Stimulated activated CD8-positive, alpha-beta memory T cell treated with anti-CD3 and anti-CD28 coated beads, Interleukin-4, amount 100 ng/mL, for 48 hours (primary cell): ENCODE data around the gene C1orf185.
A peak's percentile ranks its signal among the peaks of the same experiment; 100 is the strongest.
"Not testable (repeated sequence)": the region's sequence is repeated elsewhere in the genome, so short reads cannot be mapped to it uniquely, and the experiment has no call there.

Source experiments
- DNase-seq: peaks from one replicate; pipeline ENCODE4 v3.0.0-alpha.2; 2020

The C1orf185 gene

DNA sequence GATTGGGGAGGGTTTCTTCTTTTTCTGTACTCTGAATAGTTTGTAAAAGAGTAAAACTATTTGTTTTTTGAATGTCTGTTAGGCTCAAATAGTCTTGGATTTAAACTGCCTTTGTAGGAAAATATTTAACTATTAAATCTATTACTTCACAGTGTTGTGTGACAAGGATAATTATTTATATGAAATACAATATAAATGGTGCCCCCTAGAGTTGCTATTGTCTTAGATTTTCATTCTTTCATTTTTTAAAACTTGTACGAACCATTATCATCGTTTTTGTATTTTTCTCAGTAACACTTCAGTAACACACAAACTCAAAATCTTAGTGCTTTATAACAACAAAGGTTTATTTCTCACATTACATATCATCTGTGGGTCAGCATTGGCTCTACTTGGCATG lies 37.4 kb downstream of the C1orf185 start:
- no peak for DNase-seq

DNA sequence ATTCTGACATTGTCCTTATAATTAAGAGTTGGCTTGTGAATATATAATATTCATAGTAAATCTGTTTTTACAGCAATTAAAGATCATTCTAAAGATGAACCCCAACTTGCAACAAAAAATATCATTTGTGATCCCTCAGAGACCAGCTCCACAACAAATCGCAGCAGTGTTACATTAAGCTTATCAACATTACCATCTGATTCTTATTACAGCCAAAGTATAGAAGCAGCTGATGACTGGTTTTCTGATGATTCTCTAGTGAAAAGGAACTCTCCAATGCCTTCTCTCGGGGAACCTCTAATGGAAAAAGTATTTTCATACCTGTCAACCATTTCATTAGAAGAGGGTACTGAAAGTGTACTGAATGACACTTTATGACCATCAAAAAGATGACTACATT lies 45.4 kb downstream of the C1orf185 start:
- no peak for DNase-seq

DNA sequence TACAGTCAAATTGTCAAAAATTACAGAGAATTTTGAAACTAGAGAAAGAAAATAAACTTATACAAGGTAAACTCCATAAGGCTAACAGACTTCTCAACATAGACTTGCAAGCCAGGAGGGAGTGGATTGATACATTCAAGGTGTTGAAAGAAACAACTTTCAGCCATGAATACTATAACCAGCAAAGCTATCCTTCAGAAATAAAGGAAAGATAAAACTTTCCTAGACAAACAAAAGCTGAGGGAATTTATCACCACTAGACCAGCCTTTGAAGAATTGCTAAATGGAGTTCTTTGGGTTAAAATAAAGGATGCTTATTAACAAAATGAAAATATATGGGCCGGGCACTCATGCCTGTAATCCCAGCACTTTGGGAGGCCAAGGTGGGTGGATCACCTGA lies 52.7 kb downstream of the C1orf185 start:
- DNase-seq = no peak

DNA sequence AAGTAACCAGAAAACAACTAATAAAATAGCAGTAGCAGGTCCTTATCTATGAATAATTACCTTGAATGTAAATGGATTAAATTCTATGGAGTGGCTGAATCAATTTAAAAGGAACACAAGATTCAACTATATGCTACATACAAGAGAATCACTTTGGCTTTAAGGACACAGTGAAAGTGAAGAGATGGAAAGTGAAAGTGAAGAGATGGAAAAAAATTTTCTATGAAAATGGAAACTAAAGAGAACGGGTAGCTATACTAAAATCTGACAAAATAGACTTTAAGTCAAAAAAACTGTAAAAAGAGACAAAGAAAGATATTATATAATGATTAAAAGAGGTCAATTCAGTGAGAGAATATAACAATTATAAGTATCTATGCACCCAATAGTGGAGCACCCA lies 54.7 kb downstream of the C1orf185 start:
- no peak for DNase-seq

DNA sequence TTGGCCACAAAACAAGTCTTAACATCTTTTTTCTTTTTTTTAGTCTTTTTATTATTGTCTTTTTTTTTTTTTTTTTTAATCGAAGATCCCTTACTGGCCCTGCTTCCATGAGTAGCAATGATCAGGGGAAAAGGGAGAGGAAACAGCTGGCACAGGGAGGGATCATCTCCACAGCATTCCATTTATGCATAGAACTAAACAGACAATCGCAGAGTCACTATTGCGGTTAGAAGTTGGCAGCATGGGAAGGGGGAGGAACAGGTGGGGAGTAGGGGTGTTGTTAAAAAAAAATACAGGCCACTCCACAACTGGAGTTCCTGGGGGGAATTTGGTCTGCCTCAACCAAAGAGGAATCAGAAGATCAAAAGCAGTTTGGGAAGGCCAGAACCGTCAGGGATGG lies 55.4 kb downstream of the C1orf185 start:
- no peak for DNase-seq

DNA sequence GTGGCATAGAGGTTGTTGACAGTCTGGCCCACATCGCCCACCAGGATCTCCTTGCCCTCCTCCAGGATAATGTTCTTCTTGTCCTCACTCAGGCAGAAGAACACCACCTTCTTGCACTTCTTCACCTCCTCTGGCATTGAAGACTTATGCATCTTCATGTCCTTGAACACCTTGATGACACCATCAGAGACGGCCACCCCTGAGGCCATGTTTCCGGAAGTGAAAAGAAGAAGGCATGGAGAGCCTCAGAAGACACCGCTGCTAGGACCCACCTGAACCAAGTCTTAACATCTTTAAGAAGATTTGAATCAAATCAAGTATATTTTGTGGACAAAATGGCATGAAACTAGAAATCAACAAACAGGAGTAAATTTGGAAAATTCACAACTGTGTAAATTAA lies 56.2 kb downstream of the C1orf185 start:
- no peak for DNase-seq

DNA sequence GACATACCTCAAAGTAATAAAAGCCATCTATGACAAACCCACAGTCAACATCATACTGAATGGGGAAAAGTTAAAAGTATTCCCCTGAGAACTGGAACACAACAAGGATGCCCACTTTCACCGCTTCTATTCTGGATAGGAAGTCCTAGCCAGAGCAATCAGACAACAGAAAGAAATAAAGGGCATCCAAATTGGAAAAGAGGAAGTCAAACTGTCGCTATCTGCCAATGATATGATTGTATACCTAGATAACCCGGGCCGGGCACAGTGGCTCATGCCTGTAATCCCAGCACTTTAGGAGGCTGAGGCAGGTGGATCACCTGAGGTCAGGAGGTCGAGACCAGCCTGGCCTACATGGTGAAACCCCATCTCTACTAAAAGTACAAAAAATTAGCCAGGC lies 60.5 kb downstream of the C1orf185 start:
- not testable (repeated sequence) for DNase-seq

DNA sequence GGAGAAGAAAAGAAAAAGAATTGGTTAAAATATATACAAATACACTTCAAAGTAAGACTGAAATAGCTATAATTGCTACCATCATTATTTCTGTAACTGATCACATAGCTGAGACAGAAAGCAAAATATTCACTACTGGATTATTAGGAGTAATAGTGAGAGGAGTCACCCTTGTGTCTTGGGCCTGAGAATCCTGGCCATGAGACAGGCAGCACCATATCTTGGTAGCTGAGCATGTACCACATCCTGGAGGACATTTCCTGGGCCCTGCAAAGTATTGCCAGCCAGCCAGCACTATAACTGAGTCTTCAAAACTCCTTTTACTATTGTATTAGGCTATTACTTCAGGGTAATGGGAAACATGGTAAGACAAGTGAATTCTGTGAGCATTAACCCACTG lies 63.5 kb downstream of the C1orf185 start:
- DNase-seq = no peak

DNA sequence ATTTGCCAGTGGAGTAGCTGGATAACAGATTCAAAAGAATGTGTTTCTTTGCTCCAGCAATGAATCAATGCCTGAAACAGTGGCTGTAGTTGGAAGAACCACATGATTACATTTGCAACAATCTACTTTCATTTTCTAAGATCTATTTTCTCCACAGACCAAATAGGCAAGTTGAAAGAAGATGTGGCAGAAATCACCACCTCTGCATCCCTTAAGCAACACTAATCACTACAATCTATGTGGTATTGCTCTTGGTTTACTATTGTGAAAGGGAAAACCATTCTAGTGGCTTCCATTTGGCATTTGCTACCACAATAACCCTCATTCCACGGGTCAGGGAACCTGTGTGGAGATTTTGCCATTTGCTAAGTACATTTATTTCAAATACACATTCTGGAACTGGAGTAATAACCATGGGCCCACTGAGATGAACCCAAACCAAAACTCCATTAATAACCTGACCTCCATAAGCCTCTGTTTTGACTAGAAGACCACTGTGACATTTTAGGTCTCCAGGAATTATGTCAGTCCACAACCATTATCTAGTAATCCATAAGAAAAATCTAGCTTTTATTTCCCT lies 66.3 kb downstream of the C1orf185 start:
- no peak for DNase-seq

DNA sequence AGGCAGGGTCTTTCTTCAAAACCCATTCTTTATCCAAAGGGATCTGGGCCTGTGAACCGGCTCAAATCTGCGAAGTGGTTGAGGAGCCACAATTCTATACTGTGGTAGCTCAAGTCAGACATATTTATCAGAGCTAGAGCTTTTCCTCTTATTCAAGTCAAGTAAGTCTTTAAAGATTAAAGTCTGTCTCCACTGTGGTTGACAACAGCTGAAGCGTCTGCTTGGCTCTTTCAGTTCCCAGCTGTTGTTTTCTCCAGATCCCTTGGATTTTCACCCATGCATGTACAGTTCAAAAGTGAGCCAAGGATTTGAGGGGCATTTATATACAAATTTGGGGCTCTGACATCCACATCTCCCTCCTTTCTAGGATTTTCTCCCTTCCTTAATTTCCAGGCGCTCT lies 66.9 kb downstream of the C1orf185 start:
- no peak for DNase-seq

DNA sequence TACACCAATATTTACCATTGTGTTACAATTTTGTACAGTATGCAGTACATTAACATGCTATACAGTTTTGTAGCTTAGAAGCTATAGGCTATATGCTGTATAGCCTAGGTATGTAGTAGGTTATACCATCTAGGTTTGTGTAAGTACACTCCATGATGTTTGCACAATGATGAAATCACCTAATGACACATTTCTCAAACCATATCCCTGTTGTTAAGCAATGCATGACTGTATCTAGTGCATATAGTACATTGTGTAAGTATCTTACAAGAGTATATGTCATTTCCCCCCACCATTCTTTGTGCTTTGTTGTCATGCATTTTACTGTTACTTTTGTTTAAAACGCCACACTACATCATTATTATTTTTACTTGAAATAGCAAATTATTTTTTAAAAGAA lies 68.3 kb downstream of the C1orf185 start:
- no peak for DNase-seq

DNA sequence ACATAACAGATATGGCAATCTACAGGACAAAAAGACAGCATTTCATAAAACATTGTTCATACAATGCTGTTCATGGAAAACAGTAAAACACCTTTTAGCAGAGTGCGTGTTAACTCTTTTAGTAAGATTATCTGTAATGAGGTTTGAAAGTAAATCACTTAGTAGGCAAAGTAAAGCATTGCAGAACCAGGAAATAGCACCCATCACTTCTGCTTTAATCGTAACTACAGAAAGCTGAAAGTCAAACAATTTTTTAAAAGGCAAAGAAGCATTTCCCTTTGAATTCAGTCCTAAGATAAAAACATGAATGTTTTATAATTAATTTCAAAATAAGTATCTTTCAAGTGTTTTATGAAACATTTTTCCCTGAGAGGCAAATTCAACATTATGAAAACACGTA lies 70.8 kb downstream of the C1orf185 start:
- DNase-seq = no peak

DNA sequence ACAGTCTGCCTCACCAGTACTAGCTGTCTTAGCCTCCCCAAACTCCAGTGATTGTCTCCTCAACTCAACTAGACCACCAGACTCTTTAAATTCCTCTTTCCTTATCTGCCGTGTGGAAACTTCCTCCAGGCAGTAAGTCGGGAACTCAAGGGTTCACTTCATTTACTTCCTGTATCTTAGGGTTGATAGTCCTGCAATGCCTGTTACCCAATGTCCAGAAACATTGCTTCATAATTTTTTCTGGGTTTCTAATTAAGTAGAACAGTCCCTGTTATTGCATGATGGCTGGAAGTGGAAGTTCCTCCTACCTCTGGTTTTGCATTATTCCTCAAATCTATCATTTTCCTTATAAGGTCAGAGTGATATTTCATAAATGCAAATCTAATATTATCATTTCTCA lies 73.2 kb downstream of the C1orf185 start:
- no peak for DNase-seq

DNA sequence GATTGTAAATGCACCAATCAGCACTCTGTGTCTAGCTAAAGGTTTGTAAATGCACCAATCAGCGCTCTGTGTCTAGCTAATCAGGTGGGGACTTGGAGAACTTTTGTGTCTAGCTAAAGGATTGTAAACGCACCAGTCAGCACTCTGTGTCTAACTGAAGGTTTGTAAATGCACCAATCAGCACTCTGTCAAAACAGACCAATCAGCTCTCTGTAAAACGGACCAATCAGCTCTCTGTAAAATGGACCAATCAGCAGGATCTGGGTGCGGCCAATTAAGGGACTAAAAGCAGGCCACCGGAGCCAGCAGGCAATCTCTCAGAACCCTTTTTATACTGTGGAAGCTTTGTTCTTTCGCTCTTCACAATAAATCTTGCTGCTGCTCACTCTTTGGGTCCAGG lies 76.0 kb downstream of the C1orf185 start:
- not testable (repeated sequence) for DNase-seq

DNA sequence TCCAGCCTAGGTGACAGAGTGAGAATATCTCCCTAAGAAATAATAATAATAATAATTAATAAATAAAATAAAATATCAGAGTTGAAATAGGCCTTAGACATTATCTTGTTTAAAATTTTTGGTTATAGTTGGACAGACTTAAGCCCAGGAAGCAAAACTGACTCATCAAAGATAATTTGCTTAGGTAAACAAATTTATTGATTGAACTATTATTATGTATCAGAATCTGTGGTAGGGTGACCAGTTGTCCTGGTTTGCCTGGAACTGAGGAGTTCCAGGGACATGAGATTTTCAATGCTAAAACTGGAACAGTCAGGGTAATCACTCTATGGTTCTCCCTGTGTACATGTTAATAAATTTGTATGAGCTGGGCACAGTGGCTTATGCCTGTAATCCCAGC lies 86.2 kb downstream of the C1orf185 start:
- DNase-seq = no peak

DNA sequence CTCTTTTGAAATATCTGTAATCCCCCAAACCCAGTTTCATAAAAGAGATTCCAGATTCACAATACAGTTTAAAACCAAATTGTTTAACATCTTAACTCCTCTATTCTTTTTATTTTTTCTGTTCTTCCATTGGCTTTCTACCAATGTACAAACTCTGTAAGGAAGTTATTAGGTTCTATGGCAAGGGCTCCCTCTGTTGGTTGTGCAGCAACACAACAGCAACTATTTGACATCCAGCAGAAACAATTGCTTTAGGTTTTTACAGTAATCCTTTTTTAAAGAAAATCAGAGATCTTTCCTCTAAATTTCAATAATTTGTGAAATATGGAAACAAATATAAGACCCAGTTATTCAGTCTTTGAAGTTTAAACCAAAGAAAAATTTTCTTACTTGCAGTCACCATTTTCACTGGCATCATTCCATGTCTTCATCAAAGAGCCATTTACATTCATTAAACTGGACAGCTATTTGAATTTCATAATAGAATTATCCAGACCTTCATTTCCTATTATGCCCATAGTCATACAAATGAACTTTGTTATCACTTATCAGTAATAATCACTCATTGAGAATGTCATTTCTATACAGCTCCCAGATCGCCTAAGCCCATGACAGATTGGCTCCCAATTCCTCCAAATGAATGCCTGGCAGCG lies 87.5 kb downstream of the C1orf185 start:
- DNase-seq = peak; percentile 43

DNA sequence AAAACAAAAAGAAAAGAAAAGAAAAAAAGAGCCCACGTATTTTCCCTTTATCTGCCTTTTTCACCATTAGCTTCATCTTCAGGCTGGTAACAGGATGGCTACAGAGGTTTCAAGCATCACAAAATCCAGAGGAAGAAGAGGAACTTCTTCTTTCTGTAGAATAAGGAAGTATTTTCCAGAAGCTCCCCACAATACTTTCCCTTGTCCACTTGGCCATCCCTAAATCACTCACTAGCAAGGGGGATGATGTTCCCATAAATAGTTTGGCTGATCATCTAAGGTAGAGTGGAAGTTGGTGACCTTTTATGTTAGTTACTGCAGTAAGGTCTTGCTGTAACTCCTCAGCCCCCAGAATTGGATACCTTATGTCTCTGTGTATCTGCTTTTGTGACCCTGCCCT lies 88.9 kb downstream of the C1orf185 start:
- DNase-seq = no peak

DNA sequence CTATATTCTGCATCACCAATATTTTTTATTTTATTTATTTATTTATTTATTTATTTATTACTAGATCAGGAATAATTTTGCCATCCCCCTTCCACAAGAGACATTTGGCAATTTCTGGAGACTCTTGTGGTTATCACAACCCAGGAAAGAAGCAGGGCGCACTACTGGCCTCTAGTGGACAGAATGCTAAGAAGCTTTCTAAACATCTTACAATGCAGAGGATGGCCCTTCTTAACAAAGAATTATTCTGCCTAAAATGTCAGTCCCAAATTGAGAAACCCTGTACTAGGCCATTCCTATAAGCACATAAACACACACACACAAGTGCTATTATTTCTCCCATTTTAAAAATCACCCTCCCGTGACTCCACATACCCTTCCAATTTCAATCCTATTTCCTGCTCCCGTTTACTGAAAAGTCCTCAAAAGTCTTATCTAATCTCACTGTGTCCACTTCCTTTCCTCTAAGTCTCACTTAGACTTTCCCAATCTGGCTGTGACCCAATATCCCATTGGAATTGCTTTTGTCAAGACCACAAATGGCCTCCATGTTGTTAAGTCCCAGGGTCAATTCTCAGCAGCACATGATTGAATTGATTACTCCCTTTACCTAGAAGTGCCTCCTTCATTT lies 90.3 kb downstream of the C1orf185 start:
- DNase-seq = peak; percentile 80

DNA sequence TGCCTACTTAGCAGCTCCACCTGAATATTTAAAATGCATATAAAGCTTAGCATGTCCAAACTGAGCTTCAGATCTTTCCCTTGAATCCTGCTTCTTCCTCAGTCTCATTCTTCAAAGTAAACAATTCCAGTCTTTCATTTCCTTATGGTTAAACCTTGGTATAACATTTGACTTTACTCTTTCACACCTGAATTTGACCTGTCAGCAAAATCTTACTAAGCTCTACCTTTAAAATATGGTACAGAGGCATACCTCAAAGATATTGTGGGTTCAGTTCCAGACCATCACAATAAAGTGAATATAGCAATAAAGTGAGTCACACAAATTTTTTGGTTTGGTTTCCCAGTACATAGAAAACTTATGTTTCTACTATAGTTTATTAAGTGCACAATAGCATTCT lies 91.5 kb downstream of the C1orf185 start:
- no peak for DNase-seq
